CD4-positive, alpha-beta T cell treated with Interleukin-17A for 1 hour (primary cell): ENCODE data around the gene CLCN7.

Source experiments
- DNase-seq: peaks from one replicate; pipeline ENCODE4 v3.0.0-alpha.2; 2020

CLCN7 gene

DNA sequence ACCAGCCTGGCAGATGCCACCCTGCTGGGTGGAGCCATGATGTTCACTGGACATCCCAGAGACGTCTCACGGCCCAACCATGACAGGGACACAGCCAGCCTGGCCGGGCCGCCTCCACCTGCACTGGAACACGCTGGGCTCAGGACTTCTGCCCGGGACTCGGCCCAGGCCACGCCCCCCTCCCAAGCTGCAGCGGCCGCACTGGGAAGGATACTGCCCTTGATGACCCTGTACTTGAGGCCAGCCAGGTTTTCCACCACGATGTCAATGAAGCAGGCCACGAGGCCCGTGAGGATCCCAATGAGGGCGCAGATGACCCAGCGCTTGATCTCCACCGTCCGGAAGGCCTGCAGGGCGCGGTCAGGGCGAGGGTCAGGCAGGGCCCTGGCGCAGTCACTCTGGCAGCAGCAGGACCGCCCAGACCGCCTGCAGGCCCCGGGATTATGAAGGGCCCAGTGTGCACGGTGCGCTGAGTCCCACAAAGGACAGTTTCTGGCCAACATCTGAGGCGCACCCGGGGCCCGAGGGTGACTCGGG is 14.2 kb downstream of the CLCN7 start:
- no peak for DNase-seq

- no peak for DNase-seq
Observed at GRCh38 chr16:1459967-1460366, 14.9 kb downstream of the CLCN7 start.

DNA sequence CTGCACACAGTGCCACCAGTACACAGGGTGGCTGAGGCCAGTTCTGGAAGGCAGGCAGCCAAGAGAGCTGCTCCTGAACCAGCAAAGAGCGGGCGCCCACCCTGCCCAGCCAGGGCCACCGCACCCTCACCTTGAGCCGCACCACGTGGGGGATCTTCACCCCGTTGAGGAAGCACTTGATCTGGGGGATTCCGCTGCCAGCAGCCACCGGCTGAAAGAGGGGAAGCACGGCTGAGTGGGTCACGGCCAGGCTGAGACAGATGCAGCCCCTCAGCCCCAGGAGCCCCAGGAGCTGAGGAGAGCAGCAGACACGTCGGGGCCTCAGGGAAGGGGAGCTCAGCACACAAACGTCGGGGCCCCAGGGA is 15.9 kb downstream of the CLCN7 start:
- DNase-seq, result no peak

DNA sequence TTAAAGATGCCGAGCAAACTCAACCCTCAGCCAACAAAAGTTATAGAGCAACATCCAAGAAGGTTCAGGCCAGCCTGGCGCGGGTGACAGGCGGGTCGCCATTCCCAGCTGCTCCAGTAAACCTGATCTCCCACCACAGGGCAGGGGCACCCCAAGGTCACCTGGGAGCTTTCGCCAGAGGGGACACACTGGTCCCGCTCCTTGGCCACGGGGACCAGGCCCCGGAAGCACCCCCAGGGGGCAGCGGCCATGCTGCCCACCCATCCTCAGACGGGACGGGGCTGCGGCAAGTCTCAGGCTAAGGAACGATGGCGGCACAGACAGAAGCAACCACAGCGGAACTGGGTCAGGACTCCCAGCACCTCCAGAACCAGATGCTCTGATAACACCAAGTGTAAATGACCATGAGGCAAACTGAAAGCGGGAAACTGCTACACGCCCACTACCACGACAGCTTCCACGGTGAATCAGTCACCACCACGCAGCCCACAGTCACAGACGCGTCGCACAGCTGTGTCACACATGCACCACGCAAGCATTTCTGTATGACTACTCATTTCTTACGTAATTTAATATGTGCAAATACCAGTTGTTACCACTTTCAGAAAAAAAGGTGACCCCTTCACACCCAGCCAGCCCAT is 16.4 kb downstream of the CLCN7 start:
- DNase-seq, result no peak

DNA sequence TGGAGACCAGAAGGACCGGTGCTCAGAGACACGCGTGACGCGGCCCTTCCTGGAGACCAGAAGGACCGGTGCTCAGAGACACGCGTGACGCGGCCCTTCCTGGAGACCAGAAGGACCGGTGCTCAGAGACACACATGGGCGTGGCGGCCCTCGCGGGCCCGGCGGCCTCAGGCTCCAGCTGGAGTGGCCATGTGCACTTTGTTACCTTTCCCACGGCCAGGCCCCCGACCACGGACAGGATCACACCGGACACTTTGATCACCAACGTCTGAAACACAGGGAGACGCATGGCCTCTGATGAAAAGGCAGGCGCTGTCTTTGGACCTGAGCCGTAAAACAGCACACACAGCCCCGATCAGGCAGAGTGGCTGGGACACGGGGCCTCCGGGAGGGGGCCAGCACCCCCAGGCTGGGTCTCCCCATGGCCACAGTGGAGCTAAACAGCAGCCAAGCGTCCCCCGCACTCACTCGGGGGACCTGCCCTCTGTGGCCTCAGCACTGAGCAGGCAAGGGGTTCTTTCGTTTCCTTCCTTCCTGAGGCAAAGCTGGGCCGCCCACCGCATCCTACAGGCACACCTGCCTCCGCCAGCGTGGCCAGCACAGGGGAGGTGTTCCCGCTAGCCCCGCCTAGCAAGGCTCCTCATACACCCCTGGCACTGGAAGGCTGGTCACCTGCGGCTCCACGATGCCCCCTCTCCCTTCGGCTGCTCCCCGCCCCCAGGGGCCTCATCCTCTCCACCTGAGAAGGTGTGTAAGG is 17.2 kb downstream of the CLCN7 start:
- no peak for DNase-seq

DNA sequence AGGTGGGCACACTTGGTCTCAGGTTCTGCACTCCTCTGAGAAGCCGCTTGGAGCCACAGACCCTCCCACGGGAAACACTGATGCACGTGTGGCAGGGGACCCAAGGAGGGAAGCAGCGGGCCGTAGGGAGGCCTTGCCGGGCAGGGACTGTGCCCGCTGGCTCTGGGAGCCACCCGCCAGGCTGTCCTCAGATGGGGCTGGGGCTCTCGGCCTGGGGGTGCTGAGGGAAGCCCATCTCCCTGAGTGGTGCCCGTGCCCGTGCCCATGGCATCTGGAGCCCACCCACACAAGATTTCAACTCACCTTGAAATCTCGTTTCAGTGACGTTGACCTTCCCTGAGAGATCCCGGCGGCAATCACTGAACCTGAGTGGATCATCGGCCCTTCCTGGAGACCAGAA is 17.9 kb downstream of the CLCN7 start:
- DNase-seq, result no peak

- DNase-seq, result no peak
Observed at GRCh38 chr16:1455190-1456171, 19.3 kb downstream of the CLCN7 start.

GRCh38 chr16:1454561-1454960 is 20.3 kb downstream of the CLCN7 start:
- DNase-seq, result no peak

DNA sequence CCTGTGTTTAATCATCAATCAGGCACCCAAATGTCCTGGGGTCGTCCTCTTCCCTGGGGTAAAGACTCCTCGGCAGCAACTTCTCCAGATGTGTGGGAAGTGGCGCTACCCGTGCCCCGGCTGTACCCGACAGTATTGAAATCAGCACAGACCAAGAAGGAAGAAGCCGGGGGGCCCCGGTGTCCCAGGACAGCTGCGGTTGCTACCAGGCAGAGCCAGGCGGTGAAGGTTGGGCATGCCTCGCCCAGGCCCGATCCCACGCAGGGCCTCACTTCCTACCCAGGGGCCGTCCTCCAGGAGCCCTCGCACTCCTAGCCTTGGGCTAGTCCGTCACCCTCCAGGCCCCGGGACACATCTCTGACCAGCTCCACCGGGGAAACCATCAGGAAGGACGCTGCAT is 21.5 kb downstream of the CLCN7 start:
- DNase-seq, result no peak

- DNase-seq, result no peak
Observed at GRCh38 chr16:1452530-1452929, 22.3 kb downstream of the CLCN7 start.

DNA sequence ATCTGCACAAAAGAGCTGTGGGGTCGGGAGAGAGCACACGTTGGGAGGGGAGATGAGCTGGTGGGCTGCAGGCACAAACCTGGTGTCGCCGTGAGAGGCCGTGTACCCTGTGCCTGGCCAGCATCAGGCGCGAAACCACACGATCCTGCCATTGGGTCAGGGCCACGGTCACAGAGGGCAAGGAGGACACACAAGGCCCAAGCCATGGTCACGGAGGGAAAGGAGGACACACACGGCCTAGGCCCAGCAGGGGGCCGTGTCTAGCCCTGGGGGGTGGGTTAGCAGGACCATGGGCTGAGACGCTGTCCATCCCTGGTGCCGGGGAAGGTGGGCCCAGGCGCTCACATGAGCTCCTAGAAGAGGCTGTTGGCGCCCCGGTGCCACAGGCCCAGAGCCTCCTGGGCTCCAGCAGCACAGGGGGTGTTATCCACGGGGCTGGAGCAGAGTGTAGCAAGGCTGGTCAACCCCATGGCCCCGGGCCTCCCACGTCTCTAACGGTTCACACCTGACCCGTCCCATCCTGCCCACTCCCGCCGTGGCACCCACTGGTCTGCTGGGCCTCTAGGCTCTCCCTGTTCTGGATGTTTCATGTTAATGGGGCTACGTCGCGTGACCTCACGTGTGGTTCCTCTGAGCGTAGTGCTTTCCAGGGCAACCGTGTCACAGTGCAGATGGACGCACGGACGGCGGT is 23.0 kb downstream of the CLCN7 start:
- DNase-seq, result no peak

DNA sequence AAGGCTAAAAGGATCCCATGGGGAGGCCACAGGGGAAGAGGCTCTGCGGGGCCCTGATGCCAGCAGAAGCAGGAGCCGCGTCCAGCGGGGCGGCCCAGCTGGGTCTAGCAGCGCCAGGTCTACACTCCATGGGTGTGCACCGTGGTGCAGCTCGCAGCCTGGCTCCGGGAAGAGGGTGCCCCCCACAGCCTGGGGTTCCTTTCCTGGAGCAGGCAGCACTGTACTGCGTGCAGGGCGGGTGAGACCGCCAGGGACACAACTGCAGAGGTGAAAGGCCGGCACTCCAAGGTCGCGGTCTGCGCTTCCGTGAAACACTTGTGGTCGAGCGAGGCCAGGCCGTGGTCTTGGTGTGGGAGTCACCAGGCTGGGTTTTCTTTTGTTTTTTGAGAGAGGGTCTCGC is 24.0 kb downstream of the CLCN7 start:
- no peak for DNase-seq

DNA sequence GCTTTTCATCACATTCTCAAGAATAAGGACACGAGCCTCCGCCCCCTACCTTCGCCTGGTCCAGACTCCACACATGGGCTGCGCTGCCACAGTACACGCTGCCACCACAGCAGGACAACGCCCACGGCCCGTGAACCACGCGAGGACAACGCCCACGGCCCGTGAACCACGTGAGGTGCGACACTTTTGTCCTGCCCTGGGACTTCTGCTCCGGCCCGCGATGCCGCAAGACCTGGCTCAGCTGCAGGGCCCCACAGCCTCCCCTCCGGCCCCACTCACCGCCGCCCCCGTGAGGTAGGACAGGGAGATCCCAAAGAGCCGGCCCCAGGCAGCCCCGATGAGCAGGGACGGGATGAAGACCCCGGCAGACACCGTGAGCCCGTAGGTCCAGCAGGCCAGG is 24.6 kb downstream of the CLCN7 start:
- no peak for DNase-seq

- DNase-seq, result no peak
Observed at GRCh38 chr16:1449201-1449788, 25.5 kb downstream of the CLCN7 start.

- no peak for DNase-seq
Observed at GRCh38 chr16:1448536-1449116, 26.2 kb downstream of the CLCN7 start.

- no peak for DNase-seq
Observed at GRCh38 chr16:1447965-1448364, 26.9 kb downstream of the CLCN7 start.

DNA sequence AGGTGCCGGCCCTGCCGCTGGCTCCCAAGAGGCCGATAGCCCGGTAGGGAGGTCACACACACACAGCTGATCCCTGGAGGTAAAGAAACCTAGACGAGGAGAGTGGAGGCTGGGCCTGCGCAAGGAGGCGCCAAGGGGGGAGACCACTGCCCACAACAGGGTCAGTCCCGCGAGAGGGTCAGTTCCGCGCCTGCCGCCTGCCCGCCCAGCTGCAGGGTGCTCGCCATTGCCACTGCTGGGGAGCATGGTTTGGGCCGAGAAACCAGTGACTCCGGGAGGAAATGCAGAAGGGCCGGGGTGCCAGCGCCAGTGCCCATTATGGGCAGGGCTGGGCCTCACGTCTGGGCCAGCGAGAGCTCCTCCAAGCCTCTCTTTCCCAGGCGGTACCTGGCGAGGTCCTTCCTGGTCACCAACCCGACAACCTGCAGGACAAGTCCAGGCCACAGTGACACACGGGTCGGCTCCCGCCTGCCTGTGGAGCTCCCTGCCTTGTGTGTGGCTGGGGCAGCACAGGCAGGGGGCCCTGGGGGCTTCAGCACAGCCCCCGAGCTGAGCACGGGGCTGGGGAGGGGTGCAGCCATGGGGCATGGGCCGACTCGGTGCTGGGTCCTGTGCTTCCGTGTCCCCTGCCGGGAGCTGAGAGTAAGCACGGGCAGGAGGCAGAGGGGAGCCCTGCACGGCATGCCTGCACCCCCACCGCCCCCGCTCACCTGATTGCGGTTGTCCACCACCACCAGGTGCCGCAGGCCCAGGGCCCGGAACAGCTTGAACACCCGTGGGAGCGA is 28.3 kb downstream of the CLCN7 start:
- DNase-seq, result no peak

DNA sequence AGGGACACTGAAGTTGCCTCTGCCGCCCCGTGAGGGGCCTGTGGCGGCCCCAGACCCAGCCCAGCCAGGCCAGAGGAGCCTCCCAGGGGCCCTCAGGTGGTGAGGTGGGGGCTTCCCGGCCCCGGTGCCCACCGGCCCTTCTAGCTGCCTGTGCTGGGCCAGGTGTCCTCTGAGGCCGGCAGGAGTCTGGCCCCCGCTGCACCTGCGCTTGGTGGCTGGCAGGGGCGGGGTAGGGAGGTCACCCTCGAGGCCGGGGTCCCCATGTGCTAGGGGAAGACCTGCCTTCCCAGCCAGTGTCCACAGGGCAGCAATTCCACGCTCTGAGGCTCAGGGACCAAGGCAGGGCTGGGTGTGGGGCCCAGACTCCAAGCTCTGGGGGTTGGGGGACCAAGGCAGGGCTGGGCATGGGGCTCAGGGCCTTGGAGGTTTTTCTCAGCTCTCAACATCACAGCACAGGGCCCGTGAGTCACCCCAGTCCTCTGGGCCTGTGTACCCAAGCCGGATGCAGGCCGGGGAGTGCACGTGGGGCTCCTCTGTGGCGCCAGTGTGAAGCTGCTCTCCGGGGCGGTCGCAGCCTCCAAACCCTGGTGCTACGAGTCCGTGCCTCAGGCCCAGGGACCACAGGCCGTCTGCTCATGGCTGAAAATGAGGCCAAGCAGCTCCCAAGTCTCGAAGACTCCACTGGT is 29.2 kb downstream of the CLCN7 start:
- no peak for DNase-seq

DNA sequence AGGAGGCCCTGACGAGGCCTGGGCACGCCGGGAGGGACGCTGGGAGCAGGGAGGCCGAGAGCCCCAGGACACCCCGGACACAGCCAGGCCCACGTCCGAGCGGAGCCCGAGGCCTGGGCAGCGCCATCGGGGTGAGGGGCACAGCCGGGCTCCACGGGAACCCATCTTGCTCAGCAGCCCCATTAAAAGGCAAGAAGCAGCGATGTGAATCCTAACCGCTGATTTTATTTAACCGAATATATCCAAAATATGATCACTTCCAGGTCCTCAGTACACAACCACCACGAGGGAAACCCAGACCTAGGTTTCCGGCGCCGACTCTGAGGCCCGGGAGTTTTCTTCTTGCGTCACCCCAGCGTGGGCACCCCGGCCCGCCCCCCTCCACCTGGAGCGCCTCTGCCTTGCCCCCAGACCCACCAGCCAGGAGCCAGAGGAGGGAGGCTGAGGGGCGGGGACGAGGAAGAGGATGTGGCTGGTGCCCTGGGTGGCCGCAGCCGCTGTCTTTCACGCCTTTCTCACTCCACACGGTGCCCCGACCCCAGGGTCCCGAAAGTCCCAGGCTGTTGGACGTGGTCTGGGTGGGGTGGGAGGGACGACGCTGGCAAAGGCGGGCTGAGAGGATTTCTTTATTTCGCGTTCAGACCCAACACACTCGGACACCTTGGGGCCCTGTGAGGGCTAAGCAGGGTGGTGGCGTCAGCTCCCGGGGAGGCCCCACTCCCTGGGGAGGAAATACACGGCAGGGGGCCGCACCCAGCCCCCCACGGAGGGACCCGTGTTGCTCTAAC is 29.9 kb downstream of the CLCN7 start:
- DNase-seq, result no peak
